Neural crest cell (in vitro differentiated cells): ENCODE data around the gene TFPI2. TPM values are rescaled to one million over a fixed set of nuclear protein-coding genes. Genes with fewer than 3 reads are reported as not detected.
A peak's percentile ranks its signal among the peaks of the same experiment; 100 is the strongest.

Experiments used
- DNase-seq: peaks from one replicate; pipeline ENCODE4 v3.0.0; 2021; ENCODE audit warnings: low read depth, mixed read lengths, low spot score
- H3K27ac Mint-ChIP-seq: one replicate; pipeline ENCODE4 v1.8.0; 2021; ENCODE audit warnings: mild to moderate bottlenecking, mixed read lengths; ENCODE audit not compliant: unreplicated experiment
- H3K27me3 Mint-ChIP-seq: 2 replicates; pipeline ENCODE4 v1.8.0; 2021; ENCODE audit warnings: low read depth, mild to moderate bottlenecking, mixed read lengths
- H3K36me3 Mint-ChIP-seq: 2 replicates; pipeline ENCODE4 v1.8.0; 2021; ENCODE audit warnings: low read depth, mild to moderate bottlenecking, mixed read lengths
- H3K4me1 Mint-ChIP-seq: 2 replicates; pipeline ENCODE4 v1.8.0; 2021; ENCODE audit warnings: mixed read lengths
- H3K4me3 Mint-ChIP-seq: one replicate; pipeline ENCODE4 v1.8.0; 2021; ENCODE audit warnings: mild to moderate bottlenecking, mixed read lengths
- H3K9me3 Mint-ChIP-seq: 2 replicates; pipeline ENCODE4 v1.8.0; 2021; ENCODE audit warnings: mixed read lengths
- CTCF ChIP-seq: fragments of 200-600 bp; sonication (generic); conservative IDR thresholded peaks from 2 replicates; pipeline ENCODE4 v1.5.0; 2021; ENCODE audit warnings: antibody characterized with exemption, mild to moderate bottlenecking
- long read RNA-seq: library from polyadenylated mRNA; unstranded; transcript quantifications from one replicate; pipeline ENCODE4 v2.0.0, GENCODE V29; 2020
- total RNA-seq: library from RNA; stranded (reverse); gene quantifications from 2 replicates; pipeline ENCODE4 v1.2.1, GENCODE V29; 2021

Gene TFPI2
- total RNA-seq, result 0.84 and 0.86 TPM in 2 replicates
- long read RNA-seq, transcript TFPI2-201 (5 exons, 2,445 nt), result major isoform, 5 of 5 reads
- long read RNA-seq, partial matches to known transcripts, result 0 of 5 reads
- long read RNA-seq, other reads (novel, unspliced or antisense), result 0 of 5 reads

- peak; percentile 27 for DNase-seq
- Mint-ChIP-seq H3K27ac (peak within 1 kb of the TSS; percentile 36), H3K9me3 (no peaks in the 10 kb centered on the region), H3K4me1 (peaks cover 11% of the 10 kb centered on the region), H3K36me3 (no peaks in the 10 kb centered on the region), H3K27me3 (peaks cover 48% of the 10 kb centered on the region), H3K4me3 (peak within 1 kb of the TSS; percentile 98)
- TF ChIP-seq CTCF, result no peak
These were observed at the start of gene TFPI2 for GRCh38 chr7:93890464-93891068. Gene TFPI2 (minus strand): TSS chr7:93890753. CDS start chr7:93890678, 75 bp downstream.

- H3K36me3 Mint-ChIP-seq, result no peaks in the 10 kb centered on the region
These were observed 47.7 kb upstream of the TFPI2 start for GRCh38 chr7:93938293-93938692.

GRCh38 chr7:93937818-93938217 is 47.3 kb upstream of the TFPI2 start:
- Mint-ChIP-seq H3K9me3 (peaks cover 4% of the 10 kb centered on the region), H3K4me3 (no peak overlapping the region), H3K27ac (no peak overlapping the region), H3K27me3 (no peaks in the 10 kb centered on the region), H3K36me3 (no peaks in the 10 kb centered on the region), H3K4me1 (no peaks in the 10 kb centered on the region)
- no peak for TF ChIP-seq CTCF
- DNase-seq, result no peak

More at GRCh38 chr7:93938293-93938692, 47.7 kb upstream of the TFPI2 start:
- no peak for TF ChIP-seq CTCF
- H3K4me3 Mint-ChIP-seq, result no peak overlapping the region
- no peak overlapping the region for H3K27ac Mint-ChIP-seq
- H3K27me3 Mint-ChIP-seq, result no peaks in the 10 kb centered on the region
- peaks cover 4% of the 10 kb centered on the region for H3K9me3 Mint-ChIP-seq
- H3K4me1 Mint-ChIP-seq, result no peaks in the 10 kb centered on the region
- DNase-seq, result no peak

- H3K36me3 Mint-ChIP-seq, result no peaks in the 10 kb centered on the region
These were observed 44.5 kb upstream of the TFPI2 start for GRCh38 chr7:93935102-93935501.

GRCh38 chr7:93933156-93933555 is 42.6 kb upstream of the TFPI2 start:
- no peak overlapping the region for H3K27ac Mint-ChIP-seq
- H3K27me3 Mint-ChIP-seq, result no peaks in the 10 kb centered on the region
- no peaks in the 10 kb centered on the region for H3K36me3 Mint-ChIP-seq
- peaks cover 4% of the 10 kb centered on the region for H3K9me3 Mint-ChIP-seq
- DNase-seq, result no peak
- H3K4me1 Mint-ChIP-seq, result no peaks in the 10 kb centered on the region
- H3K4me3 Mint-ChIP-seq, result no peak overlapping the region
- no peak for TF ChIP-seq CTCF

More at GRCh38 chr7:93935102-93935501, 44.5 kb upstream of the TFPI2 start:
- no peak overlapping the region for H3K4me3 Mint-ChIP-seq
- no peak for TF ChIP-seq CTCF
- DNase-seq, result no peak
- H3K4me1 Mint-ChIP-seq, result no peaks in the 10 kb centered on the region
- H3K27me3 Mint-ChIP-seq, result no peaks in the 10 kb centered on the region
- H3K27ac Mint-ChIP-seq, result no peak overlapping the region
- peaks cover 4% of the 10 kb centered on the region for H3K9me3 Mint-ChIP-seq
